Globus pallidus (tissue), 1 donor: ENCODE data around the gene GPX3.

Experiments used
- DNase-seq: peaks from one replicate; pipeline ENCODE4 v3.0.0-alpha.2; 2015; ENCODE audit warnings: low spot score

Gene GPX3

GRCh38 chr5:151034422-151035379 is 14.3 kb downstream of the GPX3 start:
- DNase-seq = no peak

GRCh38 chr5:151036556-151036955 is 16.2 kb downstream of the GPX3 start:
- DNase-seq = no peak

- DNase-seq = no peak
These were observed 17.4 kb downstream of the GPX3 start for GRCh38 chr5:151037561-151038411.

- DNase-seq = no peak
These were observed 18.0 kb downstream of the GPX3 start for GRCh38 chr5:151038412-151038745.

GRCh38 chr5:151038801-151039238 is 18.4 kb downstream of the GPX3 start:
- DNase-seq = no peak

GRCh38 chr5:151039665-151040064 is 19.3 kb downstream of the GPX3 start:
- DNase-seq = no peak

- DNase-seq = no peak
These were observed 19.9 kb downstream of the GPX3 start for GRCh38 chr5:151040211-151040747.

- peak; percentile 47 for DNase-seq
These were observed 21.3 kb downstream of the GPX3 start for GRCh38 chr5:151041577-151042268.

- no peak for DNase-seq
These were observed 22.2 kb downstream of the GPX3 start for GRCh38 chr5:151042453-151043093.

- DNase-seq = no peak
These were observed 27.5 kb downstream of the GPX3 start for GRCh38 chr5:151047814-151048425.

GRCh38 chr5:151048526-151048925 is 28.1 kb downstream of the GPX3 start:
- no peak for DNase-seq

GRCh38 chr5:151051066-151051930 is 30.9 kb downstream of the GPX3 start:
- DNase-seq = peak; percentile 55

GRCh38 chr5:151051931-151052608 is 31.7 kb downstream of the GPX3 start:
- no peak for DNase-seq

- DNase-seq = no peak
These were observed 32.4 kb downstream of the GPX3 start for GRCh38 chr5:151052836-151053235.

- DNase-seq = no peak
These were observed 33.5 kb downstream of the GPX3 start for GRCh38 chr5:151053796-151054462.

- no peak for DNase-seq
These were observed 34.3 kb downstream of the GPX3 start for GRCh38 chr5:151054709-151055108.

GRCh38 chr5:151055336-151055735 is 34.9 kb downstream of the GPX3 start:
- no peak for DNase-seq

GRCh38 chr5:151056379-151057325 is 36.3 kb downstream of the GPX3 start:
- DNase-seq = no peak
